GM12892 (cell line): ENCODE results near the gene ZBTB7B.

Source experiments
- DNase-seq: peaks from one replicate; pipeline ENCODE4 v3.0.0; 2011; ENCODE audit not compliant: insufficient read length
- FAIRE-seq: peaks from 2 replicates; lab custom pipeline; 2011; peaks lifted over from hg19 to GRCh38; lab: Jason Lieb, UNC
- POLR2A ChIP-seq: IDR thresholded peaks from 2 replicates; pipeline ENCODE4 v1.6.1; 2011; ENCODE audit warnings: low read depth, low read length, control low read depth
- POLR2AphosphoS5 ChIP-seq: IDR thresholded peaks from 2 replicates; pipeline ENCODE4 v1.6.1; 2011; ENCODE audit warnings: low read depth, low read length, control low read depth
- TAF1 ChIP-seq: IDR thresholded peaks from 2 replicates; pipeline ENCODE4 v1.6.1; 2011; ENCODE audit warnings: low read depth, mild to moderate bottlenecking, control low read depth, low read length, borderline replicate concordance

The ZBTB7B gene

GRCh38 chr1:155062702-155063411, 60.3 kb downstream of the ZBTB7B start:
- DNase-seq, result peak; percentile 75
- FAIRE-seq, result peak; percentile 92
- TF ChIP-seq TAF1, result no peak
- TF ChIP-seq POLR2AphosphoS5, result no peak
- TF ChIP-seq POLR2A, result no peak

- FAIRE-seq, result peak; percentile 98
- peak; percentile 89 for DNase-seq
- TF ChIP-seq POLR2AphosphoS5 (peak; percentile 42; the same call in 1 of the 2 replicates), TAF1 (no peak), POLR2A (peak; percentile 69; the same call in 1 of the 2 replicates)
These were observed 61.0 kb downstream of the ZBTB7B start, which contains the start of gene EFNA4 for GRCh38 chr1:155063550-155064110. TSS of gene EFNA4 (plus strand) at chr1:155063740. CDS start at chr1:155063824, 84 bp downstream.

GRCh38 chr1:155064111-155064831, 61.7 kb downstream of the ZBTB7B start:
- DNase-seq (no peak), FAIRE-seq (no peak)
- TF ChIP-seq POLR2A, result no peak
- no peak for TF ChIP-seq POLR2AphosphoS5
- no peak for TF ChIP-seq TAF1

GRCh38 chr1:155064832-155065429, 62.3 kb downstream of the ZBTB7B start:
- TF ChIP-seq POLR2A (no peak), POLR2AphosphoS5 (no peak), TAF1 (no peak)
- no peak for FAIRE-seq
- no peak for DNase-seq

GRCh38 chr1:155066777-155067176, 64.2 kb downstream of the ZBTB7B start:
- TF ChIP-seq TAF1 (no peak), POLR2AphosphoS5 (no peak), POLR2A (no peak)
- DNase-seq (no peak), FAIRE-seq (no peak)
